ENCODE results near the gene ERN1.

Gene ERN1

GRCh38 chr17:64158406-64158805 lies 28.5 kb upstream of the ERN1 start:
- no peak for TF ChIP-seq CTCF (IDR thresholded peaks at IDR 0.05; ENCODE audit: low read depth, low read length, missing control alignments)
- in situ Hi-C loops (cut with HindIII; ENCODE audit: low sequenced_read_pairs) = no loop called here
- no peak overlapping the region for H3K4me3 ChIP-seq (ENCODE audit: low read depth, low read length)
- DNase-seq (ENCODE audit: low read depth) = no peak

- no peak for TF ChIP-seq CTCF (IDR thresholded peaks at IDR 0.05; ENCODE audit: low read depth, low read length, missing control alignments)
- DNase-seq (ENCODE audit: low read depth) = no peak
- in situ Hi-C loops (cut with HindIII; ENCODE audit: low sequenced_read_pairs) = no loop called here
Observed at GRCh38 chr17:64157669-64158180, 27.8 kb upstream of the ERN1 start.

GRCh38 chr17:64156670-64157069 lies 26.7 kb upstream of the ERN1 start:
- TF ChIP-seq CTCF (IDR thresholded peaks at IDR 0.05; ENCODE audit: low read depth, low read length, missing control alignments) = no peak
- in situ Hi-C loops (cut with HindIII; ENCODE audit: low sequenced_read_pairs) = no loop called here
- no peak for DNase-seq (ENCODE audit: low read depth)
- no peak overlapping the region for H3K4me3 ChIP-seq (ENCODE audit: low read depth, low read length)

More at GRCh38 chr17:64157669-64158180, 27.8 kb upstream of the ERN1 start:
- H3K4me3 ChIP-seq (ENCODE audit: low read depth, low read length) = no peak overlapping the region

GRCh38 chr17:64155751-64156544 lies 26.0 kb upstream of the ERN1 start:
- TF ChIP-seq CTCF (IDR thresholded peaks at IDR 0.05; ENCODE audit: low read depth, low read length, missing control alignments) = no peak
- in situ Hi-C loops (cut with HindIII; ENCODE audit: low sequenced_read_pairs) = no loop called here
- H3K4me3 ChIP-seq (ENCODE audit: low read depth, low read length) = no peak overlapping the region
- DNase-seq (ENCODE audit: low read depth) = no peak

GRCh38 chr17:64155129-64155528 lies 25.2 kb upstream of the ERN1 start:
- no peak for DNase-seq (ENCODE audit: low read depth)
- TF ChIP-seq CTCF (IDR thresholded peaks at IDR 0.05; ENCODE audit: low read depth, low read length, missing control alignments) = no peak
- in situ Hi-C loops (cut with HindIII; ENCODE audit: low sequenced_read_pairs) = no loop called here
- no peak overlapping the region for H3K4me3 ChIP-seq (ENCODE audit: low read depth, low read length)

- in situ Hi-C loops (cut with HindIII; ENCODE audit: low sequenced_read_pairs) = no loop called here
- no peak for TF ChIP-seq CTCF (IDR thresholded peaks at IDR 0.05; ENCODE audit: low read depth, low read length, missing control alignments)
- H3K4me3 ChIP-seq (ENCODE audit: low read depth, low read length) = no peak overlapping the region
- no peak for DNase-seq (ENCODE audit: low read depth)
Observed at GRCh38 chr17:64154717-64155116, 24.8 kb upstream of the ERN1 start.
